Measurements from ENCODE around the gene PAFAH2.

Gene PAFAH2

DNA sequence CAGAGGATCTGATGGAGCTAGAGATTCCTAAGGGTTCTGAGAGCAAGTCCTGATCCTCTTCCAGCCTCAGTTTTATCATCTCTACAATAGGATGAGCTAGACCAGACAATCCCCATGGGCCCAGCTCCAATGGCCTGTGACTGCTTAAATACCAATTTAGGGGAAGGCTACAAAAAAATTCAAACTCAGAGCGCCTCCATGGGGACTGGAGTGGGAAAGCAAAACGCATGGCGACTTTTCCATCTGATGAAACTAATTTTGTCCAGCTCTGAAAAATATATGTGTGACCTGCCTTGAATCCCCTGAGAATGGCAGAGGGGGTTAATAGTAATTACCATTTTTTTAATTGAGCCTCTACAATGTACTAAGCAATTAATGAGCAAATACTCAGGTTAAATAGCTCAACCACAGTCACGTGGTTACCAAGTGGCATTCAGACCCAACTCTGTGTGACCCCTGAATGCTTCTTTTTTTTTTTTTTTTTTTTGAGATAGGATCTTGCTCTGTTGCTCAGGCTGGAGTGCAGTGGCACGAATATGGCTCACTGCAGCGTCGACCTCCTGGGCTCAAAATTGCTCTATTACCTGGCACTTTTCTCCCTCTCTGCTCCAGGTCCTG, 32.1 kb upstream of the PAFAH2 start:
- no peak overlapping the region for H3K4me3 ChIP-seq (ENCODE audit: low read depth, low read length)
- no peak for DNase-seq (ENCODE audit: low read depth)
- TF ChIP-seq, protein P1, sequence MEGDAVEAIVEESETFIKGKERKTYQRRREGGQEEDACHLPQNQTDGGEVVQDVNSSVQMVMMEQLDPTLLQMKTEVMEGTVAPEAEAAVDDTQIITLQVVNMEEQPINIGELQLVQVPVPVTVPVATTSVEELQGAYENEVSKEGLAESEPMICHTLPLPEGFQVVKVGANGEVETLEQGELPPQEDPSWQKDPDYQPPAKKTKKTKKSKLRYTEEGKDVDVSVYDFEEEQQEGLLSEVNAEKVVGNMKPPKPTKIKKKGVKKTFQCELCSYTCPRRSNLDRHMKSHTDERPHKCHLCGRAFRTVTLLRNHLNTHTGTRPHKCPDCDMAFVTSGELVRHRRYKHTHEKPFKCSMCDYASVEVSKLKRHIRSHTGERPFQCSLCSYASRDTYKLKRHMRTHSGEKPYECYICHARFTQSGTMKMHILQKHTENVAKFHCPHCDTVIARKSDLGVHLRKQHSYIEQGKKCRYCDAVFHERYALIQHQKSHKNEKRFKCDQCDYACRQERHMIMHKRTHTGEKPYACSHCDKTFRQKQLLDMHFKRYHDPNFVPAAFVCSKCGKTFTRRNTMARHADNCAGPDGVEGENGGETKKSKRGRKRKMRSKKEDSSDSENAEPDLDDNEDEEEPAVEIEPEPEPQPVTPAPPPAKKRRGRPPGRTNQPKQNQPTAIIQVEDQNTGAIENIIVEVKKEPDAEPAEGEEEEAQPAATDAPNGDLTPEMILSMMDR (IDR thresholded peaks at IDR 0.05; ENCODE audit: control insufficient read depth, extremely low read depth, insufficient read depth): no peak

DNA sequence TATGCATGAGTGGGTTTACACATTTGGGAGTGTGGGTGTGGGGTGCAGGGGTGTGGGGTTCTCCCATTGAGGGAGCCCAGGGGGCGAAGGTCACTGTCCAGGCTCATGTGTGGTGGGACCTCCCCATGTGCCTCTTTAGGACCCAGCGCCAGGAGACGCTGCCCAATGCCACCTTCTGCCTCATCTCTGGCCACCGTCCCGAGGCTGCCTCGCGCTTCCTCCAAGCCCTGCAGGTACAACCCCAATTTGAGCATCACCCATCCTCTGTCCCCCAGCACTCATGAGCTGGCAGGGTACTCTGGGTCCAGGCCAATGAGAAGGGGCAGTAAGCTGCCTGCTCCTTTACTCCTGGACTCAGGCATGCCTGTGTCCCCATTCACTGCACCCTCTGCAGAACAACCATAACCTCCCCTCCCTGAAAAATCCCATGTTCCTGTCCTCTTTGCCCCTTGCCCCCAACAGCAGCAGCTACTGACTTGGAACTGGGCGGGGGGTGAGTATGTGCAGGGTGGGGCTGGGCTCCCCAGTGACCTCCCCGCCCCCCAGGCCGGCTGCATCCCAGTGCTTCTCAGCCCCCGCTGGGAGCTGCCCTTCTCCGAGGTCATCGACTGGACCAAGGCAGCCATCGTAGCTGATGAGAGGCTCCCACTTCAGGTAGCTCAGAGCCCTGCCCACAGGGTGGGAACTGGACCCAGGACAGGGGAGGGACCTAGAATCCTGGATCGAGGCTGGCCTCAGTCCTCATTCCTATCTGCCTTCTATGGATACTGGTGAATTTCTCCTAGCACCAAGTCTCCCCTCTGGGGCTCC, 31.4 kb upstream of the PAFAH2 start:
- no peak for DNase-seq (ENCODE audit: low read depth)
- TF ChIP-seq, protein P1 (IDR thresholded peaks at IDR 0.05; ENCODE audit: control insufficient read depth, extremely low read depth, insufficient read depth): no peak
- no peak overlapping the region for H3K4me3 ChIP-seq (ENCODE audit: low read depth, low read length)

DNA sequence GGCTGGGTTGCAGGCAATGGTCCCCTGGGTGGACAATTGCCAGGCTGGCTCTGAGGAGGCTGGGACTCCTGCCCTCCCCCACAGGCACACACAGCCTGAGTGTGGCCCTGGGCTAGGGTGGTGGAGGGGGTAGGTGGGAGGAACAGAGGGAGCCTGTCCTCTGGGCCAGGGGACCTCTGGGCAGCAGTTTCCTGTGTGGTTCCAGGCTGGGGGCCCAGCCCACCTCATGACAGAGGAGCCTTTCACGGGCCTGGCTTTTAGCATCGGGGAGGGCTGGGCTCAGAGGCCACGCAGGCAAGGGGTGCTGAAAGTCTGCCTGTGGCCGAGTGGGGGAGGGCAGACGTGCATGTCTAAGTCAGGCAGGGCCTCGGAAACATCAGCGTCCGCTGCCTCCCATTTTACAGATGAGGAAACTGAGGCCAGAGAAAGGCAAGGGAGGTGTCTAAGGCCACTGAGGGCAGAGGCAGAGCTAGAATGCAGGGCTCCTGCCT, 30.7 kb upstream of the PAFAH2 start:
- DNase-seq (ENCODE audit: low read depth): no peak
- TF ChIP-seq, protein P1 (IDR thresholded peaks at IDR 0.05; ENCODE audit: control insufficient read depth, extremely low read depth, insufficient read depth): no peak
- no peak overlapping the region for H3K4me3 ChIP-seq (ENCODE audit: low read depth, low read length)

DNA sequence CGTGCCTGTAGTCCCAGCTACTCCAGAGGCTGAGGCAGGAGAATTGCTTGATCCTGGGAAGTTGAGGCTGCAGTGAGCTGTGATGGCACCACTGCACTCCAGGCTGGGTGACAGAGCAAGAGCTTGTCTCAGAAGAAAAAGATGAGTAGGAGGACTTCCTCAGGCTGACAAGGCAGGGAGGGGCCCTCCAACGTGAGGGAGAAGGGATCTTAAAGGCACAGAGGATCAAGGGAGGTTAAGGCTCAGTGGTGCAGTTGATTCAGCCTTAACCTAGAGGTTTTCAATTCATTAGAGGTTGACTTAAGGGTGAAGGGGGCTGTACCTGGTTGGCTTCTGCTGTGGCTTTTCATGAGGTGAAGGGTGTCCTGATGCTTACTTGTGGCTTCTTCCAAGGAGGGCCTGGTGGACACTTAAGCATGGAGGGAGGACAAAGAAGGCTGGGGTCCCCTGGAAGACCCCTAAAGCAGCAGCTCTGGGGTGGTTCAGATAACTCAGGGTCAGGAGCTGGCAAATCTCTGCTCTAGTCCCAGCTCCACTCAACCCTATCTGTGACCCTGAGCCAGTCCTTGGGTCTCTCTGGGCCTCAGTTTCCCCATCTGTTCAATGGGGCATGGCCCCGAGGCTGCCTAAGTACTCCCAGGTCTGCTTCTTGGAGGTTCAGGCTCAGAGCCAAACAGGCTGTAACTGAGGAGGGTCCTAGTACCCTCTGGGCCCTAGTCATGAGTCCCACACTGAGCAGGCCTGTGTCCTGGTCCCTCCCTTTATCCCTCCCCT, 30.0 kb upstream of the PAFAH2 start:
- TF ChIP-seq, protein P1 (IDR thresholded peaks at IDR 0.05; ENCODE audit: control insufficient read depth, extremely low read depth, insufficient read depth): no peak
- no peak overlapping the region for H3K4me3 ChIP-seq (ENCODE audit: low read depth, low read length)
- no peak for DNase-seq (ENCODE audit: low read depth)

DNA sequence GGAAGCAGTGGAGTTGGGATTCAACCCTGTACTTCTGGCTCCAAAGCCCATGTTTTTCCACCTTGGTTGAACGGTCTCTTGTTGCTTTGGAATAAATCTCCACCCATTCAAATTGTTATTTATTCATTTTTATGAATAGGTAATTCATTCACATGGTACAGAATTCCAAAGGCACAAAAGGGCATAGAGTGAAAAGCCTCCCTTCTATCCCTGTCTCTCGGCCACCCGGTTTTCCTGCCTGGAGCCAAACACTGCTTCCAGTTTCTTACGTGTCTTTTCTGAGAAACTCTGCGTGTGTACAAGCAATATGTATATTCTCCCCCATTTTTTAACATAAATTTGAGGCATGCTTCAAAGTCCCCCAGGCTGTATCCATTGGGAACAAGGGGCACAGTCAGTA, 27.7 kb upstream of the PAFAH2 start:
- TF ChIP-seq, protein P1 (IDR thresholded peaks at IDR 0.05; ENCODE audit: control insufficient read depth, extremely low read depth, insufficient read depth): no peak
- no peak for DNase-seq (ENCODE audit: low read depth)
- no peak overlapping the region for H3K4me3 ChIP-seq (ENCODE audit: low read depth, low read length)

DNA sequence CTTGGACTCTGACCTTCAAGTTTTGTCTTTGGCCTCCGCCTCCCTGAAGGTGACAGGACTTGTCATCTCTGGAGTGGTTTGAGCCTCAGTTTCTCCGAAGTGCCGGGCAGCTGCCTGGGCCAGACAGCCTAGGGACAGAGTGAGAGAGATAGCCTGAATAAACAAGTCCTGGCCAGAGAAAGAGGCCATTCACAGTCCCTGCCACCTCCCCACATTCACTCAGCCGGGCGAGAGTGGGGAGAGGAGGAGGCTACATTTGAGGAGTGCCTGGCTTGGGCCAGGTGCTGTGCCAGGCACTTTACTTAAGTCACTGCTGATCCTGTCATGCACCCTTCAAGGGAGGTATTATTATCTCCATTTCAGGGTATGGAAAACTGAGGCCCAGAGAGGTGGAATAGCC, 27.2 kb upstream of the PAFAH2 start:
- TF ChIP-seq, protein P1 (IDR thresholded peaks at IDR 0.05; ENCODE audit: control insufficient read depth, extremely low read depth, insufficient read depth): no peak
- H3K4me3 ChIP-seq (ENCODE audit: low read depth, low read length): no peak overlapping the region
- DNase-seq (ENCODE audit: low read depth): no peak
